Measurements from ENCODE around the gene EPGN. TPM values are rescaled to one million over a fixed set of nuclear protein-coding genes. Genes with fewer than 3 reads are reported as not detected.
A peak's percentile ranks its signal among the peaks of the same experiment; 100 is the strongest.

Gene EPGN
- polyA plus RNA-seq, 1 donor (not counting 4 experiments of a cell fraction or from before 2014, with no cell fraction given) = 330 TPM

GRCh38 chr4:74282926-74283325 lies 25.3 kb upstream of the EPGN start:
- dilution Hi-C loops (cut with MboI; ENCODE audit: extremely low pct_ligation_motif_present, low sequenced_read_pairs) = no loop called here
- peak; percentile 90 for FAIRE-seq

GRCh38 chr4:74283614-74284013 lies 24.7 kb upstream of the EPGN start:
- no peak for TF ChIP-seq CTCF (optimal IDR thresholded peaks at IDR 0.05 in 1 of 3, IDR thresholded peaks at IDR 0.05 in 1 of 3, conservative IDR thresholded peaks at IDR 0.05 in 1 of 3; ENCODE audit: extremely low read depth in 1 of 3, insufficient read depth in 2 of 3, low read length in 3 of 3)
- no peak for TF ChIP-seq EZH2 (IDR thresholded peaks at IDR 0.05; ENCODE audit: low read length)
- DNase-seq (ENCODE audit: low read depth, low spot score) (peak; percentile 83), FAIRE-seq (peak; percentile 99)
- no peaks in the 10 kb centered on the region for H3K9me3 ChIP-seq (ENCODE audit: control insufficient read depth, low read depth, low read length)
- H3K79me2 ChIP-seq (ENCODE audit: control insufficient read depth, insufficient read depth, low read length) = no peaks in the 10 kb centered on the region
- peak overlapping the region; percentile 81 for H3K4me2 ChIP-seq (ENCODE audit: control insufficient read depth, extremely low read depth, insufficient read depth, low read depth, low read length)
- H3K4me1 ChIP-seq (ENCODE audit: control insufficient read depth, extremely low read depth, insufficient read depth, low read length) = peaks cover 33% of the 10 kb centered on the region
- H3K27ac ChIP-seq (ENCODE audit: control insufficient read depth, insufficient read depth, low read length) = peak overlapping the region; percentile 50
- H3K36me3 ChIP-seq (ENCODE audit: control insufficient read depth in 2 of 2, extremely low read depth in 1 of 2, insufficient read depth in 2 of 2, low read length in 2 of 2) = no peaks in the 10 kb centered on the region
- no peaks in the 10 kb centered on the region for H3K27me3 ChIP-seq (ENCODE audit: control insufficient read depth, extremely low read depth, insufficient read depth, low read length)
- H3K4me3 ChIP-seq (ENCODE audit: control insufficient read depth in 2 of 3, extremely low read depth in 1 of 3, insufficient read depth in 2 of 3, low read depth in 1 of 3, low read length in 3 of 3) = peak overlapping the region in 2 of 3 experiments; percentile 9 to 43
- dilution Hi-C loops (cut with MboI; ENCODE audit: extremely low pct_ligation_motif_present, low sequenced_read_pairs) = no loop called here
- no peaks in the 10 kb centered on the region for H4K20me1 ChIP-seq (ENCODE audit: control insufficient read depth, extremely low read depth, insufficient read depth, low read length)
- H3K9ac ChIP-seq (ENCODE audit: control insufficient read depth, extremely low read depth, insufficient read depth, low read length) = no peak overlapping the region
- H2AFZ ChIP-seq (ENCODE audit: control insufficient read depth, low read length) = no peak overlapping the region
- H3K9me1 ChIP-seq (ENCODE audit: control insufficient read depth, extremely low read depth, insufficient read depth, low read length) = no peaks in the 10 kb centered on the region

More at GRCh38 chr4:74282926-74283325, 25.3 kb upstream of the EPGN start:
- Histone ChIP-seq H4K20me1 (ENCODE audit: control insufficient read depth, extremely low read depth, insufficient read depth, low read length) (no peaks in the 10 kb centered on the region), H3K27me3 (ENCODE audit: control insufficient read depth, extremely low read depth, insufficient read depth, low read length) (no peaks in the 10 kb centered on the region), H3K27ac (ENCODE audit: control insufficient read depth, insufficient read depth, low read length) (peak overlapping the region; percentile 50), H2AFZ (ENCODE audit: control insufficient read depth, low read length) (no peak overlapping the region), H3K9me1 (ENCODE audit: control insufficient read depth, extremely low read depth, insufficient read depth, low read length) (no peaks in the 10 kb centered on the region), H3K9me3 (ENCODE audit: control insufficient read depth, low read depth, low read length) (no peaks in the 10 kb centered on the region), H3K79me2 (ENCODE audit: control insufficient read depth, insufficient read depth, low read length) (no peaks in the 10 kb centered on the region), H3K4me3 (ENCODE audit: control insufficient read depth in 2 of 3, extremely low read depth in 1 of 3, insufficient read depth in 2 of 3, low read depth in 1 of 3, low read length in 3 of 3) (no peak overlapping the region), H3K4me2 (ENCODE audit: control insufficient read depth, extremely low read depth, insufficient read depth, low read depth, low read length) (peak overlapping the region; percentile 81), H3K4me1 (ENCODE audit: control insufficient read depth, extremely low read depth, insufficient read depth, low read length) (peaks cover 36% of the 10 kb centered on the region), H3K9ac (ENCODE audit: control insufficient read depth, extremely low read depth, insufficient read depth, low read length) (no peak overlapping the region), H3K36me3 (ENCODE audit: control insufficient read depth in 2 of 2, extremely low read depth in 1 of 2, insufficient read depth in 2 of 2, low read length in 2 of 2) (no peaks in the 10 kb centered on the region)
- TF ChIP-seq EZH2 (IDR thresholded peaks at IDR 0.05; ENCODE audit: low read length) (no peak), CTCF (optimal IDR thresholded peaks at IDR 0.05 in 1 of 3, IDR thresholded peaks at IDR 0.05 in 1 of 3, conservative IDR thresholded peaks at IDR 0.05 in 1 of 3; ENCODE audit: extremely low read depth in 1 of 3, insufficient read depth in 2 of 3, low read length in 3 of 3) (no peak)
- no peak for DNase-seq (ENCODE audit: low read depth, low spot score)
